Measurements from ENCODE around the gene RASSF7.
"Not testable (repeated sequence)": the region's sequence is repeated elsewhere in the genome, so short reads cannot be mapped to it uniquely, and the experiment has no call there.

Gene RASSF7

GRCh38 chr11:560305-561147 is at the start of gene RASSF7, which contains the start of gene LMNTD2:
RASSF7 (plus strand) TSS chr11:560970; CDS start chr11:561769, 799 bp downstream.
LMNTD2 (minus strand) TSS chr11:560738; CDS start chr11:560716, 22 bp downstream.
- peak; percentile 77 to 85 for DNase-seq

GRCh38 chr11:512761-513595 is 47.8 kb upstream of the RASSF7 start:
- no peak for DNase-seq

- DNase-seq, result no peak
These were observed 46.2 kb upstream of the RASSF7 start for GRCh38 chr11:514606-515005.

DNA sequence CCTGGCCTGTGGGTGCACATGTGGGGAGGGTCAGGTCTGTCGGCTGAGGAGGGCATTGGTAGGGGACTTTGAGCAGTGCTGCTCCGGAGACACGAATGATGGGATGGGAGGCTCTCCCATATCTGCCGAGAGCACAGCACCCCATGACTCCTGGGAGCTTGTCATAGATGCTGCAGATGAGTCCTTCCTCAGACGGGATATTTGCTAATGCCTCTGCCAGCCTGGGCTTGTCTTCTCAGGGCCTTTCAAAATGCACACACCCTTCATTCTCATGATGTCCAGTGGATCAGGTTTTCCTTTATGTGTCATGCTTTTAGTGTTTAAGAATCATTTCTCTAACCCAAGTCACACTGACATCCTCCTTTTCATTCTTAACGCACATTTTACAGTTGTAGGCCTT is 45.6 kb upstream of the RASSF7 start:
- DNase-seq, result no peak

- no peak for DNase-seq
These were observed 44.4 kb upstream of the RASSF7 start for GRCh38 chr11:516400-516799.

GRCh38 chr11:516918-517685 is 43.7 kb upstream of the RASSF7 start:
- DNase-seq, result not testable (repeated sequence)

- peak; percentile 80 to 93 for DNase-seq
These were observed 42.1 kb upstream of the RASSF7 start for GRCh38 chr11:518463-519202.

- no peak for DNase-seq
These were observed 40.2 kb upstream of the RASSF7 start for GRCh38 chr11:520428-521176.

- DNase-seq, result no peak
These were observed 39.5 kb upstream of the RASSF7 start for GRCh38 chr11:521177-521688.

DNA sequence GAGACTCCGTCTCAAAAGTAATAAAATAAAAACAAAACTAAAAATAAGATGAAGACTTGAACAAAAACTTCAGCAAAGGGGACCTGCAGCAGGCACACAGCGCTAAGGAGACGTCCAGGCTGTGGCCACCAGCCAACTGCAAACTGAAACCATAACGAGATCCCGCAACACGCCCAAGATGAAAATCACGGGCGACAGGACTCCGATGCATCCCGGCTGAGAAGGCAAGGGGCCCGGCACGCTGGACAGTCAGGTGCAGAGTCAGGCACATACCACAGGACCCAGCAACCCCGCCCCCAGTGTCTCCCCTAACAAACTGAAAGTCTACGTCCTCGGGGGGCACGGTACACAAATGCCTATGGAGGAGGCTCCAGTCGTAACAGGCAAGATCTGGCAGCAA is 34.6 kb upstream of the RASSF7 start:
- DNase-seq, result no peak

- DNase-seq, result no peak
These were observed 32.5 kb upstream of the RASSF7 start for GRCh38 chr11:528166-528814.

DNA sequence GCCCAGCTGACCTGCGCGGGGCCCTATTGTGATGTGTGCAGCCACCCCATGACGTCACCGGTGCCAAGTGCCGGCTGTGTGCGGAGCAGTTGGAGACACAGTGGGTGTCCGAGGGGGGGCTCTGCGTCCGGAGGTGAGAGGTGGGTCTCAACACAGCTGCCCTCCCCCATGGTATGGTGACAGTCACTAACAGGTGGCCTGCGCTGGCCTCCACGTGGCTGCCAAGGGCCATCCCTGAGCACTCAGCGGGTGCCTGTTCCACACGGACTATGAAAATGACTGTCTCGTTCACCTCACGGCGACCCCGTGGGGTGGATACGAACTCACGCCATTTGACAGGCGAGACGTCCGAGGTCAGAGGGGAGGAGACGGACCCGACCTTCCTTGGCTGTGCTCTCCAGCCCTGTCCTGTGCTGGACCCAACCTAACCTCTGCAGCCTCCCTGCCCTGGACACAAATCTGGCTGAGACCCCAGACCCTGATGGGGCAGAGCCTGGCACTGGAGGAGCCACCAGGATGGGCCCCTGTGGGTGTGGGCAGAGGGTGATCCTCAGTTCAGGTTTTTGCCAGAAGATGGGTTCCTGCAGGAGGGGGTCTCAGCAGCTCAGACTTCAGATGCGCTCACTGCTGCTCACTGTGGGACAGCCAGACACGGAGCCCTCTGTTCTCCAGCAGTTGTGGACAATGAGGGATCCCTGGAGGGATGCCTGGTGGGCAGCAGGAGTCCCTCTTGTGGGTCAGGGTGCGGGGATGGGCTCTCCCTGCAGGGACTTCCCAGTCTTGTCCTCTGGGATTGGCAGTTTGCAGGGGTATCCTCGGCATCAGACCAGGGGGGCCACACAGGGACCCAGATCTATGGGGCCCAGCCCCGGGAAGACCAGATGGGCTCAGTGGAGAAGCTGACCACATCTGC is 31.7 kb upstream of the RASSF7 start:
- peak in 1 of 2 experiments; percentile 24 for DNase-seq

DNA sequence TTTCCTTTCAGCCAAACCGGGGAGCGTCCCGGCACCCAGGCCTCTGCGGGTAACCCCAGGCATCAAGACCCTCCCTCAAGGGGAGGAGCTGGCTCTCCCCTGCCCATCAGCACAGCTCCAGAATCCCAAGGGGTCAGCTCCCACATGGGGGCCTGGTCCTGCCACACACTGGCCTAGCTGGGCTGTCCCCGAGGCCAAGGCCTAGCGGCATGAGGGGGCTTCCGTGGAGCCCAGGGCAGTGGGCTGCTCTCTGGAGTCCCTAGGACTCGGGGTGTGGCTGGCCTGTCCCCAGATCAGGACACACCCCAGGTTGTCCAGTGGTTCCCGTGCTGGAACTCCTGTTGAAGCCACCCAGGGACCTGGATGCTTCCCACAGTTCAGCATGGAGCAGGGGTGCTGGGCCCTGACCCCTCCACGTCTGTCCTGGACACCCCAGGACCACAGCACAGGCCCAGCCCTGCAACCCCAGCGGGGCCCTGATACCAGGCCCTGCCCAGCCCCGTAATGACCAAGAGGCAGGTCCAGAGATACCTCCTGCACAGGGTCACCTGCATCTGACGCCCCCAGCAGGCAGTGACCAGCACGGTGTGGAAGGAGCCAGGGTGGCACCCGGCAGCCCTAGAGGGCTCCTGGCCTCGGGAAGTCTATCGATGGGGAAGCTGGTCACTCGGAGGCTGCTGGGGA is 30.9 kb upstream of the RASSF7 start:
- no peak for DNase-seq

- DNase-seq, result no peak
These were observed 29.6 kb upstream of the RASSF7 start for GRCh38 chr11:530960-531831.

GRCh38 chr11:531919-532526 is 28.7 kb upstream of the RASSF7 start:
- DNase-seq, result no peak

DNA sequence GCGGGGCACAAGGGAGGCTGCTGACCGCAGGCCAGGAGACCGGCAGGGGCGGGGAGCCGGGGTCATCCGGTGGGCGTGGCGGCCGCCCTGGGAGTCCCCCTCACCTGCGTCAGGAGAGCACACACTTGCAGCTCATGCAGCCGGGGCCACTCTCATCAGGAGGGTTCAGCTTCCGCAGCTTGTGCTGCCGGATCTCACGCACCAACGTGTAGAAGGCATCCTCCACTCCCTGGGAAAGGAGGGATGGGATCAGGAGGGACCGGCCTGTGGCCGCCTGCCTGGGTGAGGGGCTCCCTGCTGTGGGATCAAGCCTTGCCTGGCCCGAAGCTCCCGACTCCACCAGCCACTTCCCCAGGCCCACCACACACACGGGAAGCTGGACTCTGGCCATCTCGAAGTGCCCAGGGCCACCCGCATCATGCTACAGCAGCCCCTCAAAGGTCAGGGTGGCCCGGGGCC is 28.2 kb upstream of the RASSF7 start:
- DNase-seq, result no peak

- no peak for DNase-seq
These were observed 27.7 kb upstream of the RASSF7 start for GRCh38 chr11:532986-533585.

All from NCI-H524 (cell line).